ENCODE measurements around the gene ZNF512. TPM values are rescaled to one million over a fixed set of nuclear protein-coding genes. Genes with fewer than 3 reads are reported as not detected.

ZNF512 gene
- total RNA-seq, 1 experiment from 2014 or later = 61.3 TPM

GRCh38 chr2:27587025-27587424 is 4.2 kb downstream of the ZNF512 start:
- Histone ChIP-seq H3K9me3 (ENCODE audit: low read depth, low read length, poor library complexity, severe bottlenecking) (peaks cover 9% of the 10 kb centered on the region), H3K4me3 (ENCODE audit: low read depth, low read length, poor library complexity, severe bottlenecking) (no peak overlapping the region), H3K27ac (ENCODE audit: low read depth, low read length, poor library complexity, severe bottlenecking) (no peak overlapping the region), H3K27me3 (replicated peaks; ENCODE audit: insufficient read depth, low read depth, low read length, poor library complexity) (no peaks in the 10 kb centered on the region), H3K4me1 (ENCODE audit: insufficient read depth, low read length, poor library complexity, severe bottlenecking) (peaks cover 8% of the 10 kb centered on the region), H3K36me3 (ENCODE audit: insufficient read depth, low read length, poor library complexity, severe bottlenecking) (no peaks in the 10 kb centered on the region)
- ChIA-PET CTCF (no interaction called here), POLR2A (ENCODE audit: low non-redundant PET) (no interaction called here)
- BruUV-seq (replicated peaks) = no TSS peak
- DNase-seq (ENCODE audit: low spot score) = no peak
- no peak for TF ChIP-seq EZH2 (IDR thresholded peaks at IDR 0.05; ENCODE audit: borderline replicate concordance, low read depth, low read length, poor library complexity, severe bottlenecking)
- TF ChIP-seq CTCF (conservative IDR thresholded peaks at IDR 0.05; ENCODE audit: low read depth, low read length) = no peak
- intact Hi-C loops (cut with micrococcal nuclease; ENCODE audit: unreplicated experiment) = no loop called here

GRCh38 chr2:27588308-27588707 is 5.5 kb downstream of the ZNF512 start:
- Histone ChIP-seq H3K36me3 (ENCODE audit: insufficient read depth, low read length, poor library complexity, severe bottlenecking) (no peaks in the 10 kb centered on the region), H3K27ac (ENCODE audit: low read depth, low read length, poor library complexity, severe bottlenecking) (no peak overlapping the region), H3K27me3 (replicated peaks; ENCODE audit: insufficient read depth, low read depth, low read length, poor library complexity) (no peaks in the 10 kb centered on the region), H3K4me1 (ENCODE audit: insufficient read depth, low read length, poor library complexity, severe bottlenecking) (peaks cover 3% of the 10 kb centered on the region), H3K4me3 (ENCODE audit: low read depth, low read length, poor library complexity, severe bottlenecking) (no peak overlapping the region), H3K9me3 (ENCODE audit: low read depth, low read length, poor library complexity, severe bottlenecking) (peaks cover 9% of the 10 kb centered on the region)
- BruUV-seq (replicated peaks) = no TSS peak
- POLR2A ChIA-PET (ENCODE audit: low non-redundant PET) = no interaction called here
- intact Hi-C loops (cut with micrococcal nuclease; ENCODE audit: unreplicated experiment) = no loop called here
- CTCF ChIA-PET = no interaction called here
- no peak for DNase-seq (ENCODE audit: low spot score)
- TF ChIP-seq CTCF (conservative IDR thresholded peaks at IDR 0.05; ENCODE audit: low read depth, low read length) (no peak), EZH2 (IDR thresholded peaks at IDR 0.05; ENCODE audit: borderline replicate concordance, low read depth, low read length, poor library complexity, severe bottlenecking) (no peak)

GRCh38 chr2:27591745-27592144 is 8.9 kb downstream of the ZNF512 start:
- CTCF ChIA-PET = no interaction called here
- intact Hi-C loops (cut with micrococcal nuclease; ENCODE audit: unreplicated experiment) = no loop called here
- peaks cover 9% of the 10 kb centered on the region for H3K9me3 ChIP-seq (ENCODE audit: low read depth, low read length, poor library complexity, severe bottlenecking)

More at GRCh38 chr2:27591745-27592144, 8.9 kb downstream of the ZNF512 start:
- DNase-seq (ENCODE audit: low spot score) = no peak
- TF ChIP-seq EZH2 (IDR thresholded peaks at IDR 0.05; ENCODE audit: borderline replicate concordance, low read depth, low read length, poor library complexity, severe bottlenecking) = no peak
- no peak for TF ChIP-seq CTCF (conservative IDR thresholded peaks at IDR 0.05; ENCODE audit: low read depth, low read length)
- Histone ChIP-seq H3K36me3 (ENCODE audit: insufficient read depth, low read length, poor library complexity, severe bottlenecking) (no peaks in the 10 kb centered on the region), H3K4me3 (ENCODE audit: low read depth, low read length, poor library complexity, severe bottlenecking) (no peak overlapping the region), H3K27ac (ENCODE audit: low read depth, low read length, poor library complexity, severe bottlenecking) (no peak overlapping the region), H3K4me1 (ENCODE audit: insufficient read depth, low read length, poor library complexity, severe bottlenecking) (no peaks in the 10 kb centered on the region), H3K27me3 (replicated peaks; ENCODE audit: insufficient read depth, low read depth, low read length, poor library complexity) (no peaks in the 10 kb centered on the region)
- POLR2A ChIA-PET (ENCODE audit: low non-redundant PET) = no interaction called here
- no TSS peak for BruUV-seq (replicated peaks)

Measured in A673 (cell line).